Pancreas (tissue), 10 donors: ENCODE measurements around the gene INKA2. TPM values are rescaled to one million over a fixed set of nuclear protein-coding genes. Genes with fewer than 3 reads are reported as not detected.

Source experiments
- ATAC-seq, 4 donors: fragments of 200-7000 bp; cut with Tn5 transposase; one replicate each; pipeline versions ENCODE4 v1.8.0 to v1.9.1; 2020; ENCODE audit warnings: mild to moderate bottlenecking in 4 of 4, moderate library complexity in 4 of 4
- DNase-seq, 6 donors: peaks; one replicate each; pipeline ENCODE4 v3.0.0-alpha.2; 2020
- FAIRE-seq: peaks from 2 replicates; lab custom pipeline; 2012; peaks lifted over from hg19 to GRCh38; lab: Jason Lieb, UNC
- H3K27ac ChIP-seq, 4 donors: fragments of 200-600 bp; sonication (generic); 1 replicate in 3 of 4; 2 replicates in 1 of 4; pipeline versions ENCODE4 v1.5.0 to v1.8.0; 2020
- H3K27me3 ChIP-seq, 4 donors: fragments of 200-600 bp; one replicate each; pipeline ENCODE4 v1.8.0; 2021
- H3K36me3 ChIP-seq, 3 donors: fragments of 200-600 bp; sonication (generic) in 1 of 3; one replicate each; pipeline versions ENCODE4 v1.5.0 to v1.8.0; 2020 to 2021
- H3K4me1 ChIP-seq, 3 donors: fragments of 200-600 bp; one replicate each; pipeline ENCODE4 v1.8.0; 2021
- H3K4me3 ChIP-seq, 4 donors: fragments of 200-600 bp; sonication (generic) in 2 of 4; one replicate each; pipeline versions ENCODE4 v1.5.0 to v1.8.0; 2020 to 2021
- H3K9me3 ChIP-seq, 4 donors: fragments of 200-600 bp; one replicate each; pipeline ENCODE4 v1.8.0; 2021
- CTCF ChIP-seq, 4 donors: fragments of 200-600 bp; sonication (generic) in 3 of 4; IDR thresholded peaks; one replicate each; pipeline versions ENCODE4 v1.5.0 to v1.8.0; 2021; ENCODE audit warnings: antibody characterized with exemption in 4 of 4
- WGBS, 2 donors: extraction: QIAGEN DNeasy Blood & Tissue Kit; methylation state at CpG; one replicate each; pipeline ENCODE4 v1.1.7; 2013; 5-methylcytosine and 5-hydroxymethylcytosine counted together
- intact Hi-C, 3 donors: fragments of 100-400 bp; cut with DNase I; formaldehyde crosslinking; loops; one replicate each; pipeline versions ENCODE4 v1.11.1 to v1.14.2; 2022
- polyA plus RNA-seq, 2 donors: library from polyadenylated mRNA; stranded (reverse); fragments of 200-250 nt; gene quantifications; one replicate each; pipeline ENCODE4 v1.2.3, GENCODE V29; 2013
- total RNA-seq, 6 donors: library from RNA; stranded (reverse); fragmentation: NEBNext Ultra II Directional in 4 of 6; extraction: Animal tissue kit (Norgen Biotek cat#: 25700) in 4 of 6; gene quantifications; one replicate each; pipeline versions ENCODE4 v1.2.1 to v1.2.4, GENCODE V29; 2021 to 2023
- donor health status: healthy with polysubstance abuse.
- donor health status: DM: no; HTN: no; CAD: no; lungs with moderate emphysema.
- donor health status: DM: no; HTN: no; CAD: no.
- donor health status: control.
- donor health status: control.
- donor health status: Bipolar disorder and iron deficiency.
- donor health status: DM: yes; HTN: yes; CAD: no.
- donor health status: DM: no; HTN: no; CAD: no.
- donor health status: DM: no; HTN: no; CAD: no.
- donor health status: DM: yes; HTN: yes; CAD: no.

The INKA2 gene
- total and polyA plus RNA-seq, 8 donors, result 0.28 to 2.1 (median 1.1) TPM

DNA sequence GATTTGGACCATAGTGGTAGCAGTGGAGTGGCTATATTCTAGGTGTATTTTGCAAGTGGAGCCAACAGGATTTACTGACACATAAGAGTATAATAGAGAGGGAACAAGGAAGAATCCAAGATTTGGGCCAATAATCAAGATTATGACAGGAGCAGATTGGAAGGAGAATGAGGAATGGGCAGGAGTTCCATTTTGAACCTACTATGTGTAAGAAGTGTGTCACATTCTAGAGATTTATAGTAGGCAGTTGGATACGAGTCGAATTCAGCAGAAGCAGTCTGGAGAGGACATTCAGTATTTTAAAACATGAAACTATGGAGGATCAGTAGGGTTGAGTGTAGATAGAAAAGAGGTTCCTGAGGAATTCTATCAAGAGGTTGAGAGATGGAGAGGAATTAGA lies 21.7 kb downstream of the INKA2 start:
- no peak for ATAC-seq
- no peaks in the 10 kb centered on the region for H3K9me3 ChIP-seq
- WGBS, 2 donors, result 93 to 94% methylated on average over 2 of the region's 2 CpGs

GRCh38 chr1:111716333-111716732 lies 22.9 kb downstream of the INKA2 start:
- Histone ChIP-seq H3K27ac (no peak overlapping the region), H3K4me3 (no peak overlapping the region), H3K27me3 (no peaks in the 10 kb centered on the region), H3K4me1 (no peaks in the 10 kb centered on the region), H3K36me3 (no peaks in the 10 kb centered on the region), H3K9me3 (no peaks in the 10 kb centered on the region)
- WGBS, 2 donors, result 62 to 71% methylated on average over 3 of the region's 3 CpGs
- no peak for FAIRE-seq
- no peak for ATAC-seq
- intact Hi-C loops, result no loop called here
- no peak for TF ChIP-seq CTCF (IDR thresholded peaks at IDR 0.05)
- DNase-seq, result no peak

More for the DNA sequence above, 21.7 kb downstream of the INKA2 start:
- Histone ChIP-seq H3K4me3 (no peak overlapping the region), H3K27me3 (no peaks in the 10 kb centered on the region), H3K36me3 (no peaks in the 10 kb centered on the region), H3K4me1 (no peaks in the 10 kb centered on the region), H3K27ac (no peak overlapping the region)
- no peak for TF ChIP-seq CTCF (IDR thresholded peaks at IDR 0.05)
- DNase-seq, result no peak
- intact Hi-C loops, result no loop called here
- FAIRE-seq, result no peak

- FAIRE-seq (no peak), ATAC-seq (no peak), DNase-seq (no peak)
- TF ChIP-seq CTCF (IDR thresholded peaks at IDR 0.05), result no peak
- intact Hi-C loops, result no loop called here
- H3K4me1 ChIP-seq, result no peaks in the 10 kb centered on the region
- H3K27ac ChIP-seq, result no peak overlapping the region
- no peaks in the 10 kb centered on the region for H3K9me3 ChIP-seq
- WGBS, 2 donors, result 54 to 73% methylated on average over 1 of the region's 1 CpG
- no peaks in the 10 kb centered on the region for H3K36me3 ChIP-seq
- H3K27me3 ChIP-seq, result no peaks in the 10 kb centered on the region
- no peak overlapping the region for H3K4me3 ChIP-seq
Measured at GRCh38 chr1:111709986-111710385, 29.2 kb downstream of the INKA2 start.

DNA sequence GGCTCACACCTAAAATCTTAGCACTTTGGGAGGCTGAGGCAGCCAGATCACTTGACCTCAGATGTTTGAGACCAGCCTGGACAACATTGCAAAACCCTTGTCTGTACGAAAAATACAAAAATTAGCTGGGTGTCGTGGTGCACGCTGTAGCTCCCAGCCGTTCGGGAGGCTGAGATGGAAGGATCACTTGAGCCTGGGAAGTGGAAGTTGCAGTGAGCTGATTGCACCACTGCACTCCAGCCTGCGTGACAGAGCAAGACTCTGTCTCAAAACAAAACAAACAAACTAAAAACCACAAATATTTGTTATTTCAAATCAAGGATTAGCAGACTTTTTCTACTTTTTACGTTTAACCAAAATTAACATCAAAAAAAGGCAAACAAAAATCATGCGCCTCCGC lies 31.3 kb downstream of the INKA2 start:
- Histone ChIP-seq H3K36me3 (peaks cover 0 to 16% (median 0%) of the 10 kb centered on the region in 3 donors), H3K27me3 (no peaks in the 10 kb centered on the region), H3K27ac (no peak overlapping the region), H3K9me3 (no peaks in the 10 kb centered on the region), H3K4me1 (no peaks in the 10 kb centered on the region), H3K4me3 (no peak overlapping the region)
- DNase-seq, result no peak
- FAIRE-seq, result no peak
- 80 to 84% methylated on average over 9 of the region's 9 CpGs for WGBS, 2 donors
- no peak for ATAC-seq
- intact Hi-C loops, result no loop called here
- TF ChIP-seq CTCF (IDR thresholded peaks at IDR 0.05), result no peak

DNA sequence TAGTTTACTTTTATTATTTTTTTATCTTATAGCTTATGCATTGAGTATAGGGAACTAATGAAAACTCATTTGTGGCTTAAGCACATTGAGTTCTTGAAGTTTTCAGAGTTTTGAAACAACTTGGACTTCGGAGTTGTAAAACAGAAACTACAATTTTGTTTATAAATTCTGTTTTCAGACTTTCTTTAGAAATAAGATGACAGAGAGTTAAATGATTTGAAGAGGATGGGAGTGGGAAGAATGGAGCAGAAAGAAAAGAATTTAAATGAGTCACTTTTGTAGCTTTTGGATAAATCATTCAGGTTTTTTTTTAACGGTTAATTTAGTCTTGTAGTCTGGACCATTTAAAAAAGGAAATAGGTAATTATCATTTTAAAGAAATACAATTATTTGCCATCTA lies 32.3 kb downstream of the INKA2 start:
- Histone ChIP-seq H3K4me1 (no peaks in the 10 kb centered on the region), H3K27me3 (no peaks in the 10 kb centered on the region), H3K4me3 (no peak overlapping the region), H3K9me3 (no peaks in the 10 kb centered on the region), H3K36me3 (peaks cover 0 to 16% (median 0%) of the 10 kb centered on the region in 3 donors), H3K27ac (no peak overlapping the region)
- intact Hi-C loops, result no loop called here
- 87 to 94% methylated on average over 2 of the region's 2 CpGs for WGBS, 2 donors
- FAIRE-seq (no peak), DNase-seq (no peak), ATAC-seq (no peak)
- TF ChIP-seq CTCF (IDR thresholded peaks at IDR 0.05), result no peak
